SK-N-SH (cell line): ENCODE results near the gene TMEM163. TPM values are rescaled to one million over a fixed set of nuclear protein-coding genes. Genes with fewer than 3 reads are reported as not detected.
"Not testable (repeated sequence)": the region's sequence is repeated elsewhere in the genome, so short reads cannot be mapped to it uniquely, and the experiment has no call there.

Experiments used
- CTCF ChIA-PET: fragments of 300-600, 350-600 bp; formaldehyde crosslinking; extraction: SDS; loops from one replicate; lab custom pipeline; 2021; lab: Yijun Ruan, JAX
- POLR2A ChIA-PET: fragments of 350-600 bp; sonication (Branson Sonifier 250); formaldehyde crosslinking; extraction: SDS; loops from one replicate; lab custom pipeline; 2020; ENCODE audit warnings: antibody characterized with exemption, inconsistent platforms; lab: Yijun Ruan, JAX
- DNase-seq: peaks from one replicate; pipeline ENCODE4 v3.0.0; 2012
- H2AFZ ChIP-seq: fragments of 200-600 bp; sonication (generic); 2 replicates; pipeline ENCODE4 v1.8.1; 2016; ENCODE audit warnings: antibody characterized with exemption, mild to moderate bottlenecking, low read depth
- H3F3A ChIP-seq: fragments of 200-600 bp; sonication (generic); replicated peaks from 2 replicates; pipeline ENCODE3; 2016; ENCODE audit warnings: antibody characterized with exemption, mild to moderate bottlenecking; ENCODE audit not compliant: insufficient read depth
- H3K27ac ChIP-seq, 2 experiments: fragments of 200-500 bp in 1 of 2; fragments of 200-600 bp in 1 of 2; sonication (Bioruptor generic) in 1 of 2; sonication (generic), shearing (Covaris generic) in 1 of 2; 2 replicates each; pipeline versions ENCODE4 v1.5.1 to v1.6.1; 2014 to 2016; ENCODE audit warnings: low read depth in 2 of 2, inconsistent platforms in 1 of 2, low read length in 1 of 2, mild to moderate bottlenecking in 1 of 2, mixed read lengths in 1 of 2
- H3K27me3 ChIP-seq: fragments of 200-600 bp; sonication (generic), shearing (Covaris generic); 2 replicates; pipeline ENCODE4 v1.6.1; 2016; ENCODE audit warnings: mixed run types; ENCODE audit not compliant: insufficient read depth
- H3K36me3 ChIP-seq, 2 experiments: fragments of 200-500 bp in 1 of 2; fragments of 200-600 bp in 1 of 2; sonication (Bioruptor generic) in 1 of 2; sonication (generic) in 1 of 2; replicated peaks in 1 of 2; 2 replicates each; pipeline versions ENCODE3 to v1.5.1; 2014 to 2016; ENCODE audit warnings: low read length in 1 of 2, mild to moderate bottlenecking in 1 of 2; ENCODE audit not compliant: insufficient read depth in 2 of 2, control insufficient read depth in 1 of 2
- H3K4me1 ChIP-seq, 2 experiments: fragments of 200-500 bp in 1 of 2; fragments of 200-600 bp in 1 of 2; sonication (Bioruptor generic) in 1 of 2; sonication (generic), shearing (Covaris generic) in 1 of 2; 2 replicates each; pipeline versions ENCODE4 v1.5.1 to v1.6.1; 2014 to 2016; ENCODE audit warnings: low read depth in 1 of 2, low read length in 1 of 2, mixed run types in 1 of 2; ENCODE audit not compliant: insufficient read depth in 2 of 2, control insufficient read depth in 1 of 2
- H3K4me2 ChIP-seq: fragments of 200-600 bp; sonication (generic), shearing (Covaris generic); 2 replicates; pipeline ENCODE4 v1.6.1; 2017; ENCODE audit warnings: mixed run types
- H3K4me3 ChIP-seq, 2 experiments: fragments of 200-500 bp in 1 of 2; fragments of 200-600 bp in 1 of 2; sonication (Bioruptor generic) in 1 of 2; sonication (generic), shearing (Covaris generic) in 1 of 2; 2 replicates each; pipeline versions ENCODE4 v1.5.1 to v1.8.1; 2014 to 2016; ENCODE audit warnings: low read depth in 2 of 2, inconsistent platforms in 1 of 2, low read length in 1 of 2, mild to moderate bottlenecking in 1 of 2, mixed read lengths in 1 of 2, moderate library complexity in 1 of 2
- H3K79me2 ChIP-seq: fragments of 200-600 bp; sonication (generic); 2 replicates; pipeline ENCODE4 v1.8.1; 2017; ENCODE audit warnings: mild to moderate bottlenecking; ENCODE audit not compliant: insufficient read depth
- H3K9ac ChIP-seq: fragments of 200-600 bp; sonication (generic); 2 replicates; pipeline ENCODE4 v1.6.1; 2017; ENCODE audit warnings: mixed run types
- H3K9me2 ChIP-seq: fragments of 200-600 bp; sonication (generic); 2 replicates; pipeline ENCODE4 v1.6.1; 2017; ENCODE audit warnings: mixed run types
- H3K9me3 ChIP-seq: fragments of 200-600 bp; sonication (generic); 2 replicates; pipeline ENCODE4 v1.6.1; 2017; ENCODE audit warnings: mixed run types, mild to moderate bottlenecking, moderate library complexity
- H4K20me1 ChIP-seq: fragments of 200-600 bp; sonication (generic); 2 replicates; pipeline ENCODE4 v1.6.1; 2017; ENCODE audit warnings: mild to moderate bottlenecking, mixed run types; ENCODE audit not compliant: insufficient read depth
- EZH2phosphoT487 ChIP-seq: fragments of 200-600 bp; sonication (generic); IDR thresholded peaks from 2 replicates; pipeline ENCODE4 v1.6.1; 2017; ENCODE audit warnings: low read depth, mixed run types, mild to moderate bottlenecking, antibody characterized with exemption, moderate library complexity, borderline replicate concordance
- FOXJ3 ChIP-seq: sonication (generic); formaldehyde crosslinking; IDR thresholded peaks from 2 replicates; pipeline ENCODE4 v1.5.1; 2020; ENCODE audit warnings: mild to moderate bottlenecking, missing genetic modification reagents
- FOXM1 ChIP-seq: IDR thresholded peaks from 2 replicates; pipeline ENCODE4 v1.4.0; 2012; ENCODE audit warnings: low read depth, mild to moderate bottlenecking
- GATA2 ChIP-seq: sonication (generic); formaldehyde crosslinking; IDR thresholded peaks from 2 replicates; pipeline ENCODE4 v1.5.0; 2020; ENCODE audit warnings: mild to moderate bottlenecking, missing genetic modification reagents
- JUND ChIP-seq: IDR thresholded peaks from 2 replicates; pipeline ENCODE4 v1.4.0; 2012
- NFIC ChIP-seq: IDR thresholded peaks from 2 replicates; pipeline ENCODE4 v1.4.0; 2012; ENCODE audit warnings: borderline replicate concordance
- NRF1 ChIP-seq: IDR thresholded peaks from 2 replicates; pipeline ENCODE4 v1.6.1; 2012; ENCODE audit warnings: low read depth, mild to moderate bottlenecking, low read length
- POLR2AphosphoS5 ChIP-seq: IDR thresholded peaks from 2 replicates; pipeline ENCODE4 v1.6.1; 2012; ENCODE audit warnings: low read depth, low read length
- TAF1 ChIP-seq: IDR thresholded peaks from 2 replicates; pipeline ENCODE4 v1.6.1; 2012; ENCODE audit warnings: low read depth, mild to moderate bottlenecking, low read length, moderate library complexity, borderline replicate concordance
- WGBS: methylation state at CpG from one replicate; pipeline ENCODE4 v1.1.6; 2017; ENCODE audit warnings: low lambda C conversion rate; 5-methylcytosine and 5-hydroxymethylcytosine counted together
- polyA plus RNA-seq, 3 experiments: library from polyadenylated mRNA; depleted of rRNA; stranded (reverse); fragments of >200 nt; gene quantifications; 2 replicates each; pipeline ENCODE4 v1.2.3, GENCODE V29; 2012
- TF ChIP-seq, protein P1 (sequence below): fragments of 150-350 bp; IDR thresholded peaks from 2 replicates; pipeline ENCODE4 v1.6.1; 2017; ENCODE audit warnings: antibody characterized with exemption, low read length, low read depth, borderline replicate concordance
- TF ChIP-seq, protein P2 (sequence below): IDR thresholded peaks from 2 replicates; pipeline ENCODE4 v1.6.1; 2012; ENCODE audit warnings: mild to moderate bottlenecking, low read depth, low read length, moderate library complexity

TMEM163 gene
- polyA plus RNA-seq, 1 of the 3 experiments (the other 2 are of a cell fraction) = not detected

DNA sequence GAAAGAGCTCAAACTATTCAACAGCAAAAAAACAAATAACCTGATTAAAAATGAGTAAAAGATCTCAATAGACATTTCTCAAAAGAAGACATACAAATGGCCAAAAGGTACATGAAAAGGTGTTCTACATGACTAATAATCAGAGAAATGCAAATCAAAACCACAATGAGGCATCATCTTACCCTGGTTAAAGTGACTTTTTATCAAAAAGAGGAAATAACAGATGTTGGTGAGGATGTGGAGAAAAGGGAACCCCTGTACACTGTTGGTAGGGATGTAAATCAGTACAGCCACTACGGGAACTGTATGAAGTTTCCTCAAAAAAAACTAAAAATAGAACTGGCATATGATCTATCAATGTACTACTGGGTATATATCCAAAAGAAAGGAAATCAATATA, 39.8 kb upstream of the TMEM163 start (continued):
- TF ChIP-seq, protein P1, sequence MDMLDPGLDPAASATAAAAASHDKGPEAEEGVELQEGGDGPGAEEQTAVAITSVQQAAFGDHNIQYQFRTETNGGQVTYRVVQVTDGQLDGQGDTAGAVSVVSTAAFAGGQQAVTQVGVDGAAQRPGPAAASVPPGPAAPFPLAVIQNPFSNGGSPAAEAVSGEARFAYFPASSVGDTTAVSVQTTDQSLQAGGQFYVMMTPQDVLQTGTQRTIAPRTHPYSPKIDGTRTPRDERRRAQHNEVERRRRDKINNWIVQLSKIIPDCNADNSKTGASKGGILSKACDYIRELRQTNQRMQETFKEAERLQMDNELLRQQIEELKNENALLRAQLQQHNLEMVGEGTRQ = no peak
- TF ChIP-seq JUND (no peak), TAF1 (no peak), FOXM1 (no peak), NFIC (no peak), NRF1 (no peak)

DNA sequence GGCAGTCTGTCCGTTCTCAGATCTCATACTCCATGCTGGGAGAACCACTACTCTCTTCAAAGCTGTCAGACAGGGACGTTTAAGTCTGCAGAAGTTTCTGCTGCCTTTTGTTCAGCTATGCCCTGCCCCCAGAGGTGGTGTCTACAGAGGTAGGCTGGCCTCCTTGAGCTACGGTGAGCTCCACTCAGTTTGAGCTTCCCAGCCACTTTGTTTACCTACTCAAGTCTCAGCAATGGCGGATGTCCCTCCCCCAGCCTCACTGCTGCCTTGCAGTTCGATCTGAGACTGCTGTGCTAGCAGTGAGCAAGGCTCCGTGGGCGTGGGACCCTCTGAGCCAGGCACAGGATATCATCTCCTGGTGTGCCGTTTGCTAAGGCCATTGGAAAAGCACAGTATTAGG, 33.2 kb upstream of the TMEM163 start:
- POLR2A ChIA-PET, H3K9ac ChIP-seq, H3K27me3 ChIP-seq, H3K4me3 ChIP-seq, DNase-seq, H3K27ac ChIP-seq, H3K79me2 ChIP-seq, H3K9me3 ChIP-seq, CTCF ChIA-PET, H3F3A ChIP-seq, H3K9me2 ChIP-seq, H3K4me1 ChIP-seq, H3K4me2 ChIP-seq, H2AFZ ChIP-seq, H4K20me1 ChIP-seq, H3K36me3 ChIP-seq: not testable (repeated sequence)
- WGBS = 7% methylated on average over 8 of the region's 8 CpGs

DNA sequence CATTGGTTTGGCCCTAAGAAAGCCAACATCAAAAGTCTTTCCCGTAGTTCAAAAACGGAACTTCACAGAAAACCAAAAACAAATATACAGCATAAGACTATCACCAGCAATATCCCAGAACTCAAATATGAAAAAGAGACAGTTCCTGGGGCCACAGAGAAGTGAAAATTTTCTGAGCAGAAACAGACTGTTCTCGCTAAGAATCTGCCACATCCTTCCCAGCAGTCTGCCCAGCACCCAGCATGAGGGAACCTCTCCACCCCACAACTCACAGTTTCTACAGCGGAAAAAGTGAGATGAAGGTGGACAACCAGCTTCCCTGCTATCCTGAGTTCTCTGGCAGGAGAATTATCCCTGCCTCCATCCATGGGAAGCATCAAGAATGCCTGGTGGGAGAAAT, 26.7 kb upstream of the TMEM163 start:
- Histone ChIP-seq H4K20me1 (no peaks in the 10 kb centered on the region), H3K9me2 (no peaks in the 10 kb centered on the region), H3K36me3 (no peaks in the 10 kb centered on the region), H3K9ac (no peak overlapping the region), H3F3A (no peaks in the 10 kb centered on the region), H3K79me2 (no peaks in the 10 kb centered on the region), H3K9me3 (no peaks in the 10 kb centered on the region), H2AFZ (no peak overlapping the region), H3K4me1 (no peaks in the 10 kb centered on the region), H3K4me3 (no peak overlapping the region), H3K27me3 (no peaks in the 10 kb centered on the region), H3K4me2 (no peak overlapping the region), H3K27ac (no peak overlapping the region)
- TF ChIP-seq, protein P1 = no peak
- no peak for TF ChIP-seq EZH2phosphoT487
- TF ChIP-seq, protein P2, sequence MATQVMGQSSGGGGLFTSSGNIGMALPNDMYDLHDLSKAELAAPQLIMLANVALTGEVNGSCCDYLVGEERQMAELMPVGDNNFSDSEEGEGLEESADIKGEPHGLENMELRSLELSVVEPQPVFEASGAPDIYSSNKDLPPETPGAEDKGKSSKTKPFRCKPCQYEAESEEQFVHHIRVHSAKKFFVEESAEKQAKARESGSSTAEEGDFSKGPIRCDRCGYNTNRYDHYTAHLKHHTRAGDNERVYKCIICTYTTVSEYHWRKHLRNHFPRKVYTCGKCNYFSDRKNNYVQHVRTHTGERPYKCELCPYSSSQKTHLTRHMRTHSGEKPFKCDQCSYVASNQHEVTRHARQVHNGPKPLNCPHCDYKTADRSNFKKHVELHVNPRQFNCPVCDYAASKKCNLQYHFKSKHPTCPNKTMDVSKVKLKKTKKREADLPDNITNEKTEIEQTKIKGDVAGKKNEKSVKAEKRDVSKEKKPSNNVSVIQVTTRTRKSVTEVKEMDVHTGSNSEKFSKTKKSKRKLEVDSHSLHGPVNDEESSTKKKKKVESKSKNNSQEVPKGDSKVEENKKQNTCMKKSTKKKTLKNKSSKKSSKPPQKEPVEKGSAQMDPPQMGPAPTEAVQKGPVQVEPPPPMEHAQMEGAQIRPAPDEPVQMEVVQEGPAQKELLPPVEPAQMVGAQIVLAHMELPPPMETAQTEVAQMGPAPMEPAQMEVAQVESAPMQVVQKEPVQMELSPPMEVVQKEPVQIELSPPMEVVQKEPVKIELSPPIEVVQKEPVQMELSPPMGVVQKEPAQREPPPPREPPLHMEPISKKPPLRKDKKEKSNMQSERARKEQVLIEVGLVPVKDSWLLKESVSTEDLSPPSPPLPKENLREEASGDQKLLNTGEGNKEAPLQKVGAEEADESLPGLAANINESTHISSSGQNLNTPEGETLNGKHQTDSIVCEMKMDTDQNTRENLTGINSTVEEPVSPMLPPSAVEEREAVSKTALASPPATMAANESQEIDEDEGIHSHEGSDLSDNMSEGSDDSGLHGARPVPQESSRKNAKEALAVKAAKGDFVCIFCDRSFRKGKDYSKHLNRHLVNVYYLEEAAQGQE = no peak
- no peak for TF ChIP-seq GATA2 (CRISPR knock-in tag)
- TF ChIP-seq FOXJ3 = no peak
- TF ChIP-seq FOXM1 = no peak
- no peak for TF ChIP-seq POLR2AphosphoS5
- TF ChIP-seq NFIC = no peak
- CTCF ChIA-PET = no interaction called here
- POLR2A ChIA-PET = no interaction called here
- 51% methylated on average over 4 of the region's 4 CpGs for WGBS
- no peak for DNase-seq
